Measurements from ENCODE around the gene YWHAH.

- TF ChIP-seq CTCF (IDR thresholded peaks at IDR 0.05) (no peak), ZFX (IDR thresholded peaks at IDR 0.05; ENCODE audit: borderline replicate concordance) (no peak)
These were observed at the start of gene YWHAH for GRCh38 chr22:31943978-31944699.
